ENCODE data around the gene PDIA6. TPM values are rescaled to one million over a fixed set of nuclear protein-coding genes. Genes with fewer than 3 reads are reported as not detected.

The PDIA6 gene
- total RNA-seq, 1 donor from 2014 or later: 109 TPM

GRCh38 chr2:10764896-10765295 is 47.7 kb downstream of the PDIA6 start:
- ATAC-seq (ENCODE audit: low read depth) (no peak), DNase-seq (no peak)
- peaks cover 12% of the 10 kb centered on the region for H3K4me1 Mint-ChIP-seq
- H3K36me3 Mint-ChIP-seq (ENCODE audit: low read depth): no peaks in the 10 kb centered on the region
- no peaks in the 10 kb centered on the region for H3K9me3 Mint-ChIP-seq
- intact Hi-C loops (cut with micrococcal nuclease): no loop called here
- H3K27ac Mint-ChIP-seq: no peak overlapping the region
- ChIA-PET CTCF (interaction anchor here (0.7 to 0.8 kb wide), 2 partner anchors 65 to 71 kb away, joined by 3 to 4 read pairs; no protein-coding TSS in a partner anchor), POLR2A (no interaction called here)
- no peaks in the 10 kb centered on the region for H3K27me3 Mint-ChIP-seq
- H3K4me3 Mint-ChIP-seq: no peak overlapping the region
- no peak for TF ChIP-seq CTCF (IDR thresholded peaks at IDR 0.05)

GRCh38 chr2:10764096-10764785 is 48.3 kb downstream of the PDIA6 start:
- no peak for TF ChIP-seq CTCF (IDR thresholded peaks at IDR 0.05)
- Mint-ChIP-seq H3K4me3 (no peak overlapping the region), H3K36me3 (ENCODE audit: low read depth) (no peaks in the 10 kb centered on the region), H3K9me3 (no peaks in the 10 kb centered on the region), H3K4me1 (peaks cover 12% of the 10 kb centered on the region), H3K27me3 (no peaks in the 10 kb centered on the region), H3K27ac (no peak overlapping the region)
- POLR2A ChIA-PET: no interaction called here
- no peak for ATAC-seq (ENCODE audit: low read depth)
- CTCF ChIA-PET: no interaction called here
- DNase-seq: no peak
- intact Hi-C loops (cut with micrococcal nuclease): no loop called here

GRCh38 chr2:10763461-10763800 is 49.2 kb downstream of the PDIA6 start:
- ATAC-seq (ENCODE audit: low read depth): no peak
- intact Hi-C loops (cut with micrococcal nuclease): no loop called here
- no peak for DNase-seq
- no peak for TF ChIP-seq CTCF (IDR thresholded peaks at IDR 0.05)
- POLR2A ChIA-PET: no interaction called here
- Mint-ChIP-seq H3K27ac (no peak overlapping the region), H3K4me1 (peaks cover 12% of the 10 kb centered on the region), H3K4me3 (no peak overlapping the region), H3K27me3 (no peaks in the 10 kb centered on the region), H3K36me3 (ENCODE audit: low read depth) (no peaks in the 10 kb centered on the region), H3K9me3 (no peaks in the 10 kb centered on the region)
- CTCF ChIA-PET: no interaction called here

- peaks cover 12% of the 10 kb centered on the region for H3K4me1 Mint-ChIP-seq
- ChIA-PET CTCF (no interaction called here), POLR2A (no interaction called here)
- no peak overlapping the region for H3K27ac Mint-ChIP-seq
- no peak for ATAC-seq (ENCODE audit: low read depth)
- DNase-seq: no peak
- H3K4me3 Mint-ChIP-seq: no peak overlapping the region
- intact Hi-C loops (cut with micrococcal nuclease): no loop called here
- no peak for TF ChIP-seq CTCF (IDR thresholded peaks at IDR 0.05)
- no peaks in the 10 kb centered on the region for H3K9me3 Mint-ChIP-seq
- H3K36me3 Mint-ChIP-seq (ENCODE audit: low read depth): no peaks in the 10 kb centered on the region
- H3K27me3 Mint-ChIP-seq: no peaks in the 10 kb centered on the region
Measured at GRCh38 chr2:10762651-10763460, 49.7 kb downstream of the PDIA6 start.

GRCh38 chr2:10761591-10761990 is 51.0 kb downstream of the PDIA6 start:
- ChIA-PET POLR2A (no interaction called here), CTCF (no interaction called here)
- H3K4me3 Mint-ChIP-seq: no peak overlapping the region
- no peaks in the 10 kb centered on the region for H3K9me3 Mint-ChIP-seq
- no peak overlapping the region for H3K27ac Mint-ChIP-seq
- TF ChIP-seq CTCF (IDR thresholded peaks at IDR 0.05): no peak
- ATAC-seq (ENCODE audit: low read depth) (no peak), DNase-seq (no peak)
- peaks cover 12% of the 10 kb centered on the region for H3K4me1 Mint-ChIP-seq
- no peaks in the 10 kb centered on the region for H3K36me3 Mint-ChIP-seq (ENCODE audit: low read depth)
- H3K27me3 Mint-ChIP-seq: no peaks in the 10 kb centered on the region
- intact Hi-C loops (cut with micrococcal nuclease): no loop called here

Measured in activated B cell treated with CpG ODN at 0.5 μM for 24 hours (primary cell).